Mesendoderm (in vitro differentiated cells): ENCODE results near the gene GNAT3.
A peak's percentile ranks its signal among the peaks of the same experiment; 100 is the strongest.

Source experiments
- DNase-seq: peaks from one replicate; pipeline ENCODE4 v3.0.0; 2013
- H2AK5ac ChIP-seq: 2 replicates; pipeline ENCODE4 v1.6.1; 2013; ENCODE audit warnings: low read length, inconsistent platforms
- H2BK120ac ChIP-seq: 2 replicates; pipeline ENCODE4 v1.6.1; 2013; ENCODE audit warnings: low read depth, mild to moderate bottlenecking, low read length, moderate library complexity, mixed read lengths
- H2BK15ac ChIP-seq: replicated peaks from 2 replicates; pipeline ENCODE4 v1.6.1; 2013; ENCODE audit warnings: low read depth, mild to moderate bottlenecking, moderate library complexity
- H2BK5ac ChIP-seq: 2 replicates; pipeline ENCODE4 v1.6.1; 2013; ENCODE audit warnings: low read length, inconsistent platforms
- H3K18ac ChIP-seq: 2 replicates; pipeline ENCODE4 v1.6.1; 2013; ENCODE audit warnings: mild to moderate bottlenecking, low read length, mixed read lengths
- H3K23ac ChIP-seq: one replicate; pipeline ENCODE4 v1.6.1; 2013; ENCODE audit warnings: low read length
- H3K27ac ChIP-seq: 2 replicates; pipeline ENCODE4 v1.5.1; 2013; ENCODE audit warnings: low read depth, mild to moderate bottlenecking, inconsistent platforms, low read length, moderate library complexity
- H3K27me3 ChIP-seq: 2 replicates; pipeline ENCODE4 v1.6.1; 2013; ENCODE audit warnings: low read length, control low read depth, mild to moderate bottlenecking, inconsistent platforms; ENCODE audit not compliant: insufficient read depth, poor library complexity
- H3K36me3 ChIP-seq: 2 replicates; pipeline ENCODE4 v1.6.1; 2013; ENCODE audit warnings: low read length, inconsistent platforms; ENCODE audit not compliant: control insufficient read depth, insufficient read depth
- H3K4ac ChIP-seq: one replicate; pipeline ENCODE4 v1.6.1; 2013; ENCODE audit warnings: low read depth, mild to moderate bottlenecking, low read length, moderate library complexity
- H3K4me1 ChIP-seq: 2 replicates; pipeline ENCODE4 v1.6.1; 2013; ENCODE audit warnings: low read depth, low read length, inconsistent platforms; ENCODE audit not compliant: control insufficient read depth
- H3K4me2 ChIP-seq: 2 replicates; pipeline ENCODE4 v1.6.1; 2013; ENCODE audit warnings: low read length
- H3K4me3 ChIP-seq: 2 replicates; pipeline ENCODE4 v1.5.1; 2013; ENCODE audit warnings: mild to moderate bottlenecking, low read length
- H3K56ac ChIP-seq: one replicate; pipeline ENCODE4 v1.6.1; 2013; ENCODE audit warnings: low read length
- H3K79me1 ChIP-seq: 2 replicates; pipeline ENCODE4 v1.6.1; 2013; ENCODE audit warnings: low read length, inconsistent platforms
- H3K79me2 ChIP-seq: 2 replicates; pipeline ENCODE4 v1.6.1; 2013; ENCODE audit warnings: mild to moderate bottlenecking, low read length; ENCODE audit not compliant: control insufficient read depth, insufficient read depth
- H3K9ac ChIP-seq: 2 replicates; pipeline ENCODE4 v1.6.1; 2013; ENCODE audit warnings: low read length, inconsistent platforms
- H4K5ac ChIP-seq: one replicate; pipeline ENCODE4 v1.6.1; 2013; ENCODE audit warnings: low read length
- H4K8ac ChIP-seq: one replicate; pipeline ENCODE4 v1.6.1; 2013; ENCODE audit warnings: low read depth, mild to moderate bottlenecking, control low read depth, low read length, moderate library complexity
- WGBS: extraction: QIAGEN DNeasy Blood & Tissue Kit; methylation state at CpG from one replicate; pipeline ENCODE4 v1.1.7; 2013; ENCODE audit warnings: low lambda C conversion rate, missing lambda C conversion rate; ENCODE audit not compliant: insufficient coverage; ENCODE audit errors: extremely low coverage; 5-methylcytosine and 5-hydroxymethylcytosine counted together

The GNAT3 gene

GRCh38 chr7:80542398-80542797, 30.5 kb upstream of the GNAT3 start:
- Histone ChIP-seq H2BK5ac (no peak overlapping the region), H3K79me1 (no peaks in the 10 kb centered on the region), H4K8ac (no peak overlapping the region), H3K4me2 (no peak overlapping the region), H3K36me3 (no peaks in the 10 kb centered on the region), H3K79me2 (no peaks in the 10 kb centered on the region), H3K27ac (no peak overlapping the region), H3K18ac (no peak overlapping the region), H4K5ac (no peak overlapping the region), H3K56ac (no peak overlapping the region), H3K23ac (no peak overlapping the region), H3K9ac (no peak overlapping the region), H2BK15ac (no peak overlapping the region), H3K4ac (no peak overlapping the region), H3K4me3 (no peak overlapping the region), H3K4me1 (no peaks in the 10 kb centered on the region), H2BK120ac (no peak overlapping the region), H2AK5ac (no peak overlapping the region), H3K27me3 (no peaks in the 10 kb centered on the region)
- DNase-seq: no peak
- no CpG with 5 or more reads among the region's 1 CpG for WGBS

GRCh38 chr7:80540836-80541235, 29.0 kb upstream of the GNAT3 start:
- no peak overlapping the region for H3K9ac ChIP-seq
- H3K79me1 ChIP-seq: no peaks in the 10 kb centered on the region
- H3K4me2 ChIP-seq: no peak overlapping the region
- H2AK5ac ChIP-seq: no peak overlapping the region
- H3K27me3 ChIP-seq: no peaks in the 10 kb centered on the region
- H3K36me3 ChIP-seq: no peaks in the 10 kb centered on the region
- no peak for DNase-seq
- no peak overlapping the region for H3K4ac ChIP-seq
- no peak overlapping the region for H3K56ac ChIP-seq
- no peak overlapping the region for H2BK15ac ChIP-seq
- H3K4me1 ChIP-seq: no peaks in the 10 kb centered on the region
- H4K8ac ChIP-seq: no peak overlapping the region
- H3K27ac ChIP-seq: no peak overlapping the region
- WGBS: no CpG with 5 or more reads among the region's 3 CpGs
- H3K79me2 ChIP-seq: no peaks in the 10 kb centered on the region
- no peak overlapping the region for H3K4me3 ChIP-seq
- no peak overlapping the region for H2BK5ac ChIP-seq
- H3K18ac ChIP-seq: no peak overlapping the region
- no peak overlapping the region for H2BK120ac ChIP-seq
- H4K5ac ChIP-seq: no peak overlapping the region
- H3K23ac ChIP-seq: no peak overlapping the region

- H3K4me3 ChIP-seq: no peak overlapping the region
- H2AK5ac ChIP-seq: no peak overlapping the region
- no peak overlapping the region for H3K4me2 ChIP-seq
- no peak overlapping the region for H3K9ac ChIP-seq
- H2BK15ac ChIP-seq: no peak overlapping the region
- no peak overlapping the region for H3K18ac ChIP-seq
- H2BK120ac ChIP-seq: no peak overlapping the region
- H3K27ac ChIP-seq: no peak overlapping the region
- WGBS: no CpG with 5 or more reads among the region's 2 CpGs
- no peak overlapping the region for H3K23ac ChIP-seq
- no peak overlapping the region for H4K5ac ChIP-seq
- no peak overlapping the region for H4K8ac ChIP-seq
- H2BK5ac ChIP-seq: no peak overlapping the region
- H3K79me2 ChIP-seq: no peaks in the 10 kb centered on the region
- H3K4me1 ChIP-seq: no peaks in the 10 kb centered on the region
- H3K79me1 ChIP-seq: no peaks in the 10 kb centered on the region
- no peaks in the 10 kb centered on the region for H3K36me3 ChIP-seq
- DNase-seq: no peak
- no peak overlapping the region for H3K56ac ChIP-seq
- H3K27me3 ChIP-seq: no peaks in the 10 kb centered on the region
- H3K4ac ChIP-seq: no peak overlapping the region
These were observed 25.2 kb upstream of the GNAT3 start for GRCh38 chr7:80537091-80537490.

- Histone ChIP-seq H3K27me3 (no peaks in the 10 kb centered on the region), H2BK120ac (no peak overlapping the region), H3K79me1 (no peaks in the 10 kb centered on the region), H2BK5ac (no peak overlapping the region), H3K23ac (no peak overlapping the region), H3K4me2 (no peak overlapping the region), H3K79me2 (no peaks in the 10 kb centered on the region), H3K4me1 (no peaks in the 10 kb centered on the region), H2BK15ac (no peak overlapping the region), H3K9ac (no peak overlapping the region), H3K4ac (no peak overlapping the region), H3K36me3 (no peaks in the 10 kb centered on the region), H4K5ac (no peak overlapping the region), H3K4me3 (no peak overlapping the region), H4K8ac (no peak overlapping the region), H3K27ac (no peak overlapping the region), H2AK5ac (no peak overlapping the region), H3K56ac (no peak overlapping the region), H3K18ac (no peak overlapping the region)
- no peak for DNase-seq
- 100% methylated on average over 1 of the region's 2 CpGs for WGBS
These were observed 24.6 kb upstream of the GNAT3 start for GRCh38 chr7:80536426-80536825.

GRCh38 chr7:80533287-80533686, 21.4 kb upstream of the GNAT3 start:
- Histone ChIP-seq H3K4me1 (no peaks in the 10 kb centered on the region), H4K8ac (no peak overlapping the region), H4K5ac (no peak overlapping the region), H3K27ac (no peak overlapping the region), H3K4ac (no peak overlapping the region), H3K36me3 (no peaks in the 10 kb centered on the region), H2BK5ac (no peak overlapping the region), H3K56ac (no peak overlapping the region), H3K18ac (no peak overlapping the region), H3K4me2 (no peak overlapping the region), H3K79me1 (no peaks in the 10 kb centered on the region), H2BK15ac (no peak overlapping the region), H3K4me3 (no peak overlapping the region), H3K27me3 (no peaks in the 10 kb centered on the region), H3K79me2 (no peaks in the 10 kb centered on the region), H3K9ac (no peak overlapping the region), H2AK5ac (no peak overlapping the region), H2BK120ac (no peak overlapping the region), H3K23ac (no peak overlapping the region)
- peak; percentile 55 for DNase-seq
- WGBS: no CpG with 5 or more reads among the region's 1 CpG

- H2BK5ac ChIP-seq: no peak overlapping the region
- H3K4me1 ChIP-seq: no peaks in the 10 kb centered on the region
- no CpG with 5 or more reads among the region's 3 CpGs for WGBS
- H2AK5ac ChIP-seq: no peak overlapping the region
- DNase-seq: no peak
- no peak overlapping the region for H3K4me2 ChIP-seq
- no peak overlapping the region for H3K27ac ChIP-seq
- no peak overlapping the region for H4K5ac ChIP-seq
- no peak overlapping the region for H3K56ac ChIP-seq
- no peaks in the 10 kb centered on the region for H3K36me3 ChIP-seq
- no peak overlapping the region for H3K18ac ChIP-seq
- H3K23ac ChIP-seq: no peak overlapping the region
- no peak overlapping the region for H2BK120ac ChIP-seq
- no peak overlapping the region for H3K9ac ChIP-seq
- H3K4ac ChIP-seq: no peak overlapping the region
- H3K79me2 ChIP-seq: no peaks in the 10 kb centered on the region
- H2BK15ac ChIP-seq: no peak overlapping the region
- no peaks in the 10 kb centered on the region for H3K27me3 ChIP-seq
- no peak overlapping the region for H3K4me3 ChIP-seq
- no peak overlapping the region for H4K8ac ChIP-seq
- no peaks in the 10 kb centered on the region for H3K79me1 ChIP-seq
These were observed 20.3 kb upstream of the GNAT3 start for GRCh38 chr7:80532153-80532552.
